ENCODE results near the gene DENND11. TPM values are rescaled to one million over a fixed set of nuclear protein-coding genes. Genes with fewer than 3 reads are reported as not detected.

Gene DENND11
- 10 to 100 TPM; 42.4 to 46.1 TPM for total RNA-seq

GRCh38 chr7:141702047-141702567, at the start of gene DENND11:
Gene DENND11 (minus strand): TSS chr7:141702166. CDS start chr7:141702153, 13 bp downstream.
- H3K27ac Mint-ChIP-seq = peak within 1 kb of the TSS; percentile 87
- peak; percentile 75 for DNase-seq
- H3K36me3 Mint-ChIP-seq = peaks cover 10% of the 10 kb centered on the region
- POLR2A ChIA-PET = interaction anchor here (1.0 to 3.6 kb wide), 6 partner anchors 10 to 39 kb away, joined by 3 to 36 read pairs (median 4); partner anchors contain the start of gene SSBP1
- peaks cover 34% of the 10 kb centered on the region for H3K4me1 Mint-ChIP-seq
- peaks cover 24% of the 10 kb centered on the region for H3K27me3 Mint-ChIP-seq
- H3K4me3 Mint-ChIP-seq = peak within 1 kb of the TSS; percentile 79
- ATAC-seq (ENCODE audit: low read depth) = peak; percentile 66
- H3K9me3 Mint-ChIP-seq = no peaks in the 10 kb centered on the region

GRCh38 chr7:141748396-141748795, 46.4 kb upstream of the DENND11 start:
- Mint-ChIP-seq H3K4me3 (no peak overlapping the region), H3K27ac (no peak overlapping the region), H3K9me3 (peaks cover 17% of the 10 kb centered on the region), H3K4me1 (peaks cover 3% of the 10 kb centered on the region), H3K36me3 (peaks cover 57% of the 10 kb centered on the region), H3K27me3 (no peaks in the 10 kb centered on the region)
- no peak for DNase-seq
- POLR2A ChIA-PET = no interaction called here
- no peak for ATAC-seq (ENCODE audit: low read depth)

GRCh38 chr7:141744131-141744530, 42.2 kb upstream of the DENND11 start:
- POLR2A ChIA-PET = no interaction called here
- Mint-ChIP-seq H3K9me3 (no peaks in the 10 kb centered on the region), H3K4me1 (peaks cover 18% of the 10 kb centered on the region), H3K27me3 (no peaks in the 10 kb centered on the region), H3K36me3 (peaks cover 26% of the 10 kb centered on the region), H3K4me3 (no peak overlapping the region), H3K27ac (no peak overlapping the region)
- DNase-seq (no peak), ATAC-seq (ENCODE audit: low read depth) (no peak)

- Mint-ChIP-seq H3K4me3 (no peak overlapping the region), H3K27me3 (no peaks in the 10 kb centered on the region)
Measured at GRCh38 chr7:141742229-141742628, 40.3 kb upstream of the DENND11 start.

GRCh38 chr7:141739250-141739649, 37.3 kb upstream of the DENND11 start:
- H3K36me3 Mint-ChIP-seq = peaks cover 19% of the 10 kb centered on the region
- H3K9me3 Mint-ChIP-seq = no peaks in the 10 kb centered on the region
- peaks cover 24% of the 10 kb centered on the region for H3K4me1 Mint-ChIP-seq
- H3K4me3 Mint-ChIP-seq = peak overlapping the region; percentile 94
- POLR2A ChIA-PET = interaction anchor here (3.4 kb wide), 1 partner anchor 37 kb away, joined by 36 read pairs; the partner anchor contains the start of gene DENND11
- no peak for DNase-seq
- H3K27me3 Mint-ChIP-seq = no peaks in the 10 kb centered on the region
- H3K27ac Mint-ChIP-seq = peak overlapping the region; percentile 51
- ATAC-seq (ENCODE audit: low read depth) = no peak

More at GRCh38 chr7:141742229-141742628, 40.3 kb upstream of the DENND11 start:
- Mint-ChIP-seq H3K4me1 (peaks cover 21% of the 10 kb centered on the region), H3K9me3 (no peaks in the 10 kb centered on the region), H3K36me3 (peaks cover 28% of the 10 kb centered on the region), H3K27ac (no peak overlapping the region)
- no peak for ATAC-seq (ENCODE audit: low read depth)
- POLR2A ChIA-PET = no interaction called here
- no peak for DNase-seq

- Mint-ChIP-seq H3K9me3 (no peaks in the 10 kb centered on the region), H3K4me1 (peaks cover 21% of the 10 kb centered on the region), H3K36me3 (peaks cover 16% of the 10 kb centered on the region), H3K4me3 (peak overlapping the region; percentile 94), H3K27me3 (no peaks in the 10 kb centered on the region), H3K27ac (peak overlapping the region; percentile 96)
- ATAC-seq (ENCODE audit: low read depth) (no peak), DNase-seq (no peak)
- POLR2A ChIA-PET = interaction anchor here (1.0 to 3.4 kb wide), 6 partner anchors 37 to 1065 kb away, joined by 3 to 36 read pairs (median 6); partner anchors contain the start of genes AGK, DENND11 and MRPS33
Measured at GRCh38 chr7:141738592-141739013, 36.6 kb upstream of the DENND11 start.

GRCh38 chr7:141737836-141738591, 36.0 kb upstream of the DENND11 start, which contains the start of gene SSBP1:
Gene SSBP1 (plus strand): TSS chr7:141738358. CDS start chr7:141739167, 809 bp downstream.
- no peaks in the 10 kb centered on the region for H3K9me3 Mint-ChIP-seq
- peaks cover 10% of the 10 kb centered on the region for H3K36me3 Mint-ChIP-seq
- POLR2A ChIA-PET = interaction anchor here (0.7 to 3.4 kb wide), 10 partner anchors 32 to 1258 kb away, joined by 3 to 36 read pairs (median 4); partner anchors contain the start of genes AGK, DENND11 and MRPS33
- ATAC-seq (ENCODE audit: low read depth) (peak; percentile 91), DNase-seq (peak; percentile 87)
- H3K27me3 Mint-ChIP-seq = no peaks in the 10 kb centered on the region
- peak within 1 kb of the TSS; percentile 96 for H3K27ac Mint-ChIP-seq
- peak within 1 kb of the TSS; percentile 94 for H3K4me3 Mint-ChIP-seq
- H3K4me1 Mint-ChIP-seq = peaks cover 21% of the 10 kb centered on the region

- peak overlapping the region; percentile 96 for H3K27ac Mint-ChIP-seq
- H3K36me3 Mint-ChIP-seq = peaks cover 7% of the 10 kb centered on the region
- ATAC-seq (ENCODE audit: low read depth) (no peak), DNase-seq (no peak)
- no peaks in the 10 kb centered on the region for H3K27me3 Mint-ChIP-seq
- H3K4me3 Mint-ChIP-seq = peak overlapping the region; percentile 94
- no peaks in the 10 kb centered on the region for H3K9me3 Mint-ChIP-seq
- H3K4me1 Mint-ChIP-seq = peaks cover 19% of the 10 kb centered on the region
- POLR2A ChIA-PET = interaction anchor here (0.7 to 3.4 kb wide), 9 partner anchors 31 to 1258 kb away, joined by 3 to 36 read pairs (median 4); partner anchors contain the start of genes AGK, DENND11 and MRPS33
Measured at GRCh38 chr7:141737118-141737835, 35.3 kb upstream of the DENND11 start.

GRCh38 chr7:141731476-141732149, 29.6 kb upstream of the DENND11 start:
- no peak for ATAC-seq (ENCODE audit: low read depth)
- DNase-seq = no peak
- POLR2A ChIA-PET = no interaction called here
- Mint-ChIP-seq H3K27ac (no peak overlapping the region), H3K4me1 (peaks cover under 1% of the 10 kb centered on the region), H3K36me3 (no peaks in the 10 kb centered on the region), H3K27me3 (no peaks in the 10 kb centered on the region), H3K4me3 (no peak overlapping the region), H3K9me3 (no peaks in the 10 kb centered on the region)

- H3K27ac Mint-ChIP-seq = no peak overlapping the region
- no peak for DNase-seq
- ATAC-seq (ENCODE audit: low read depth) = no peak
- H3K27me3 Mint-ChIP-seq = no peaks in the 10 kb centered on the region
- H3K4me3 Mint-ChIP-seq = no peak overlapping the region
- H3K4me1 Mint-ChIP-seq = no peaks in the 10 kb centered on the region
- H3K36me3 Mint-ChIP-seq = no peaks in the 10 kb centered on the region
- POLR2A ChIA-PET = no interaction called here
- no peaks in the 10 kb centered on the region for H3K9me3 Mint-ChIP-seq
Measured at GRCh38 chr7:141729020-141729419, 27.1 kb upstream of the DENND11 start.

GRCh38 chr7:141722529-141722928, 20.6 kb upstream of the DENND11 start:
- Mint-ChIP-seq H3K4me1 (no peaks in the 10 kb centered on the region), H3K27me3 (no peaks in the 10 kb centered on the region), H3K9me3 (no peaks in the 10 kb centered on the region), H3K36me3 (no peaks in the 10 kb centered on the region), H3K4me3 (no peak overlapping the region), H3K27ac (no peak overlapping the region)
- no peak for ATAC-seq (ENCODE audit: low read depth)
- no peak for DNase-seq
- POLR2A ChIA-PET = no interaction called here

GRCh38 chr7:141717450-141717849, 15.5 kb upstream of the DENND11 start:
- Mint-ChIP-seq H3K9me3 (no peaks in the 10 kb centered on the region), H3K27me3 (no peaks in the 10 kb centered on the region), H3K4me1 (no peaks in the 10 kb centered on the region), H3K36me3 (no peaks in the 10 kb centered on the region), H3K4me3 (no peak overlapping the region), H3K27ac (no peak overlapping the region)
- DNase-seq = no peak
- POLR2A ChIA-PET = no interaction called here
- no peak for ATAC-seq (ENCODE audit: low read depth)
